Measurements from ENCODE around the gene C6orf141.
"Not testable (repeated sequence)": the region's sequence is repeated elsewhere in the genome, so short reads cannot be mapped to it uniquely, and the experiment has no call there.

Gene C6orf141

GRCh38 chr6:49570474-49571079 is 20.1 kb downstream of the C6orf141 start:
- 100% methylated on average over 2 of the region's 6 CpGs for WGBS (ENCODE audit: insufficient coverage)
- H3K4me1 ChIP-seq (ENCODE audit: control extremely low read depth in 1 of 4, control insufficient read depth in 4 of 4, insufficient read depth in 4 of 4, low read length in 3 of 4), result peaks cover 0 to 14% (median 10%) of the 10 kb centered on the region in 4 experiments
- H3K9me3 ChIP-seq (ENCODE audit: control extremely low read depth in 1 of 5, control insufficient read depth in 4 of 5, insufficient read depth in 2 of 5, low read depth in 1 of 5, low read length in 4 of 5), result no peaks in the 10 kb centered on the region
- no peak overlapping the region for H3K4me3 ChIP-seq (ENCODE audit: control insufficient read depth in 1 of 7, extremely low read depth in 1 of 7, insufficient read depth in 4 of 7, low read depth in 2 of 7, low read length in 6 of 7)
- no peaks in the 10 kb centered on the region for H3K36me3 ChIP-seq (ENCODE audit: control insufficient read depth in 4 of 4, insufficient read depth in 4 of 4, low read length in 3 of 4)
- POLR2A ChIA-PET, result no interaction called here
- H3K27ac ChIP-seq (ENCODE audit: insufficient read depth in 1 of 2, low read depth in 1 of 2, low read length in 2 of 2, poor library complexity in 1 of 2, severe bottlenecking in 2 of 2), result no peak overlapping the region
- CTCF ChIA-PET, result interaction anchor here (1.7 to 1.8 kb wide), 2 partner anchors 12 to 36 kb away, joined by 3 read pairs; no protein-coding TSS in a partner anchor
- H3K27me3 ChIP-seq (replicated peaks in 2 of 5; ENCODE audit: control insufficient read depth in 4 of 5, insufficient read depth in 5 of 5, low read length in 4 of 5), result no peaks in the 10 kb centered on the region
- DNase-seq, result peak in 2 of 3 donors; percentile 39 to 50

- H3K27me3 ChIP-seq (replicated peaks in 2 of 5; ENCODE audit: control insufficient read depth in 4 of 5, insufficient read depth in 5 of 5, low read length in 4 of 5), result no peaks in the 10 kb centered on the region
- no peaks in the 10 kb centered on the region for H3K4me1 ChIP-seq (ENCODE audit: control extremely low read depth in 1 of 4, control insufficient read depth in 4 of 4, insufficient read depth in 4 of 4, low read length in 3 of 4)
- ChIA-PET CTCF (no interaction called here), POLR2A (no interaction called here)
- no peak for DNase-seq
- WGBS (ENCODE audit: insufficient coverage), result no CpG with 5 or more reads among the region's 1 CpG
- H3K36me3 ChIP-seq (ENCODE audit: control insufficient read depth in 4 of 4, insufficient read depth in 4 of 4, low read length in 3 of 4), result no peaks in the 10 kb centered on the region
- no peak overlapping the region for H3K27ac ChIP-seq (ENCODE audit: insufficient read depth in 1 of 2, low read depth in 1 of 2, low read length in 2 of 2, poor library complexity in 1 of 2, severe bottlenecking in 2 of 2)
- H3K4me3 ChIP-seq (ENCODE audit: control insufficient read depth in 1 of 7, extremely low read depth in 1 of 7, insufficient read depth in 4 of 7, low read depth in 2 of 7, low read length in 6 of 7), result no peak overlapping the region
- H3K9me3 ChIP-seq (ENCODE audit: control extremely low read depth in 1 of 5, control insufficient read depth in 4 of 5, insufficient read depth in 2 of 5, low read depth in 1 of 5, low read length in 4 of 5), result peaks cover 0 to 2% (median 0%) of the 10 kb centered on the region in 5 experiments
Observed at GRCh38 chr6:49576618-49577017, 26.1 kb downstream of the C6orf141 start.

DNA sequence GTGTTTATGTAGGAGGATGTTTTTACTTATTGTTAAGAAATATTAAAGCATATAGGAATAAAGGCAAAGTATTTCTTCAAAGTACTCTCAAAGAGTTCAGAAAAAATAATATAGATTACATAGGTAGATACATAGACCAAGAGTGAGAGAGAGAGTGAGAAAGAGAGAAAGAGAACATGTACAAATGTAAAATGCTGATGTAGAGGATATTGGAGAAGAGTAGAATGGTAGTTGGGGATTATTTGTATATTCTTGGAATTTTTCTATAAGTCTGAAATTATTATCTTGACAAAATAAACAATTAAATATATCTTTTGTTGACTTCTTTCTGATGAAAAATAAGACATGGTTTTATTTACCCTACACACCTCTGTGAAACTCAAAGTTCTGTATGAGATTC is 29.2 kb downstream of the C6orf141 start:
- peaks cover 0 to 2% (median 0%) of the 10 kb centered on the region in 5 experiments for H3K9me3 ChIP-seq (ENCODE audit: control extremely low read depth in 1 of 5, control insufficient read depth in 4 of 5, insufficient read depth in 2 of 5, low read depth in 1 of 5, low read length in 4 of 5)
- no peaks in the 10 kb centered on the region for H3K27me3 ChIP-seq (replicated peaks in 2 of 5; ENCODE audit: control insufficient read depth in 4 of 5, insufficient read depth in 5 of 5, low read length in 4 of 5)
- DNase-seq, result no peak
- CTCF ChIA-PET, result no interaction called here
- H3K36me3 ChIP-seq (ENCODE audit: control insufficient read depth in 4 of 4, insufficient read depth in 4 of 4, low read length in 3 of 4), result no peaks in the 10 kb centered on the region
- no peak overlapping the region for H3K27ac ChIP-seq (ENCODE audit: insufficient read depth in 1 of 2, low read depth in 1 of 2, low read length in 2 of 2, poor library complexity in 1 of 2, severe bottlenecking in 2 of 2)
- no peaks in the 10 kb centered on the region for H3K4me1 ChIP-seq (ENCODE audit: control extremely low read depth in 1 of 4, control insufficient read depth in 4 of 4, insufficient read depth in 4 of 4, low read length in 3 of 4)
- no peak overlapping the region for H3K4me3 ChIP-seq (ENCODE audit: control insufficient read depth in 1 of 7, extremely low read depth in 1 of 7, insufficient read depth in 4 of 7, low read depth in 2 of 7, low read length in 6 of 7)
- POLR2A ChIA-PET, result no interaction called here

- peaks cover 0 to 2% (median 0%) of the 10 kb centered on the region in 5 experiments for H3K9me3 ChIP-seq (ENCODE audit: control extremely low read depth in 1 of 5, control insufficient read depth in 4 of 5, insufficient read depth in 2 of 5, low read depth in 1 of 5, low read length in 4 of 5)
- WGBS (ENCODE audit: insufficient coverage), result no CpG with 5 or more reads among the region's 1 CpG
- H3K27me3 ChIP-seq (replicated peaks in 2 of 5; ENCODE audit: control insufficient read depth in 4 of 5, insufficient read depth in 5 of 5, low read length in 4 of 5), result no peaks in the 10 kb centered on the region
- CTCF ChIA-PET, result no interaction called here
- H3K4me1 ChIP-seq (ENCODE audit: control extremely low read depth in 1 of 4, control insufficient read depth in 4 of 4, insufficient read depth in 4 of 4, low read length in 3 of 4), result no peaks in the 10 kb centered on the region
- no peak for DNase-seq
- H3K36me3 ChIP-seq (ENCODE audit: control insufficient read depth in 4 of 4, insufficient read depth in 4 of 4, low read length in 3 of 4), result no peaks in the 10 kb centered on the region
- H3K4me3 ChIP-seq (ENCODE audit: control insufficient read depth in 1 of 7, extremely low read depth in 1 of 7, insufficient read depth in 4 of 7, low read depth in 2 of 7, low read length in 6 of 7), result no peak overlapping the region
- no peak overlapping the region for H3K27ac ChIP-seq (ENCODE audit: insufficient read depth in 1 of 2, low read depth in 1 of 2, low read length in 2 of 2, poor library complexity in 1 of 2, severe bottlenecking in 2 of 2)
- POLR2A ChIA-PET, result no interaction called here
Observed at GRCh38 chr6:49582529-49582928, 32.1 kb downstream of the C6orf141 start.

DNA sequence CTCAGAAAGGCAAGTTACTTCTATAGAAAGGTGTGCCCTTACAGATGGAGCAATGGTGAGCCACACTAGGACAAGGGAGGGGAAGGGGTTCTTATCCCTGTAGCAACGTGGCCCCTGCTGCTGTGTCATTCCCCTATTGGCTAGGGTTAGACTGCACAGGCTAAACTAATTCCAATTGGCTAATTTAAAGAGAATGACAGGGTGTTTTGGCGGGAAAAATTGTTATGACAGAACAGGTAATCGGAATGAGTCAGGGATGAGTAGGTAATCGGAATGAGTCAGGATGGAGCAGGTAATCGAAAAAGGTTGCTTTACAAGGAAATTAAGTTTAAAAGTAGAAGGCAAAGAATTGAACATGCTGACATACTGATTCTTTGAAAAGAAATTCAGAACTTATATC is 36.8 kb downstream of the C6orf141 start:
- H3K4me1 ChIP-seq (ENCODE audit: control extremely low read depth in 1 of 4, control insufficient read depth in 4 of 4, insufficient read depth in 4 of 4, low read length in 3 of 4); H3K36me3 ChIP-seq (ENCODE audit: control insufficient read depth in 4 of 4, insufficient read depth in 4 of 4, low read length in 3 of 4); H3K27ac ChIP-seq (ENCODE audit: insufficient read depth in 1 of 2, low read depth in 1 of 2, low read length in 2 of 2, poor library complexity in 1 of 2, severe bottlenecking in 2 of 2); DNase-seq; H3K4me3 ChIP-seq (ENCODE audit: control insufficient read depth in 1 of 7, extremely low read depth in 1 of 7, insufficient read depth in 4 of 7, low read depth in 2 of 7, low read length in 6 of 7); H3K9me3 ChIP-seq (ENCODE audit: control extremely low read depth in 1 of 5, control insufficient read depth in 4 of 5, insufficient read depth in 2 of 5, low read depth in 1 of 5, low read length in 4 of 5); H3K27me3 ChIP-seq (replicated peaks in 2 of 5; ENCODE audit: control insufficient read depth in 4 of 5, insufficient read depth in 5 of 5, low read length in 4 of 5); POLR2A ChIA-PET: not testable (repeated sequence)
- WGBS (ENCODE audit: insufficient coverage), result 96% methylated on average over 3 of the region's 5 CpGs
- CTCF ChIA-PET, result interaction anchor here (1.5 kb wide), 1 partner anchor 55 kb away, joined by 7 read pairs; no protein-coding TSS in a partner anchor

All from common myeloid progenitor, CD34-positive (primary cell).